ENCODE data around the gene HPS3.

- TF ChIP-seq CTCF (IDR thresholded peaks at IDR 0.05) = no peak
- TF ChIP-seq SIN3A (IDR thresholded peaks at IDR 0.05; ENCODE audit: borderline replicate concordance, insufficient read depth, low read depth, low read length) = no peak
- TF ChIP-seq POLR2AphosphoS5 (IDR thresholded peaks at IDR 0.05; ENCODE audit: low read depth, low read length) = no peak
Observed at GRCh38 chr3:149177122-149177521, 47.7 kb downstream of the HPS3 start.

Data from Panc1 (cell line).